ENCODE results near the gene CDK5.

DNA sequence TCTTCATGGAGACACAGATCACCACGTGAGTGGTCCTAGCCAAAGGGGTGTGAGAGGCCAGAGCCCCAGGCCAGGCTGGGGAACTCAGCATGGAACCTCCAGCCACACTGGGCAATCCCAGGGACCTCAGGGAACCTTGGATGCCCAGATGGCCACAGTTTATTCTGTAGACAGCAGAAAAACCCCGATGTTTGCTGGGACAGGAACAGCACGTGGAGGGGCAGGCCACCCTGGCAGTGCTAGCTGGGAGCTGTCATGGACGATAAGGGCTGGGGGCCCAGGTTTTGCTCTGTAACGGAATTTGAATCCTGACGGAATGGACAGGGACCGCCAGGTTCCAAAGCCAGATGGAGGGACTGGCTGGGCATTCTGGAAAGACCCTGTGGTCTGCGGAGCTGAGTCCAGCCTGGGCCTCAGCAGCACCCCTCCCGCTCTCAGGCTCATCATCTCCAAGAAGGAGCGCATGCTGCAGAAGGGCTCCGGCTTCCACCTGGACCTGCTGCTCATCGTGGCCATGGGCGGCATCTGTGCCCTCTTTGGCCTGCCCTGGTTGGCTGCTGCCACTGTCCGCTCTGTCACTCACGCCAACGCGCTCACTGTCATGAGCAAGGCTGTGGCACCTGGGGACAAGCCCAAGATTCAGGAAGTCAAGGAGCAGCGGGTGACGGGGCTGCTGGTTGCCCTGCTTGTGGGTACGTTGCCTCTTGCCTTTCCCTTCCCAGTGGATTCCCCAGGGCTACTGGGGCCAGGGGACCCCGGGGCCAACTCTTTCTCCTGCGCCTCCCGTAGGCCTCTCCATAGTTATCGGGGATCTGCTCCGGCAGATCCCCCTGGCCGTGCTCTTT, 17.3 kb upstream of the CDK5 start:
- TF ChIP-seq TAF1 (IDR thresholded peaks at IDR 0.05; ENCODE audit: low read depth) (no peak), EZH2 (IDR thresholded peaks at IDR 0.05; ENCODE audit: borderline replicate concordance, insufficient read depth, low read length, poor library complexity, severe bottlenecking) (no peak), EP300 (conservative IDR thresholded peaks at IDR 0.05; ENCODE audit: poor library complexity, severe bottlenecking) (no peak), POLR2AphosphoS5 (IDR thresholded peaks at IDR 0.05) (no peak), MXI1 (conservative IDR thresholded peaks at IDR 0.05; ENCODE audit: poor library complexity, severe bottlenecking) (no peak)
- TF ChIP-seq, protein P1, sequence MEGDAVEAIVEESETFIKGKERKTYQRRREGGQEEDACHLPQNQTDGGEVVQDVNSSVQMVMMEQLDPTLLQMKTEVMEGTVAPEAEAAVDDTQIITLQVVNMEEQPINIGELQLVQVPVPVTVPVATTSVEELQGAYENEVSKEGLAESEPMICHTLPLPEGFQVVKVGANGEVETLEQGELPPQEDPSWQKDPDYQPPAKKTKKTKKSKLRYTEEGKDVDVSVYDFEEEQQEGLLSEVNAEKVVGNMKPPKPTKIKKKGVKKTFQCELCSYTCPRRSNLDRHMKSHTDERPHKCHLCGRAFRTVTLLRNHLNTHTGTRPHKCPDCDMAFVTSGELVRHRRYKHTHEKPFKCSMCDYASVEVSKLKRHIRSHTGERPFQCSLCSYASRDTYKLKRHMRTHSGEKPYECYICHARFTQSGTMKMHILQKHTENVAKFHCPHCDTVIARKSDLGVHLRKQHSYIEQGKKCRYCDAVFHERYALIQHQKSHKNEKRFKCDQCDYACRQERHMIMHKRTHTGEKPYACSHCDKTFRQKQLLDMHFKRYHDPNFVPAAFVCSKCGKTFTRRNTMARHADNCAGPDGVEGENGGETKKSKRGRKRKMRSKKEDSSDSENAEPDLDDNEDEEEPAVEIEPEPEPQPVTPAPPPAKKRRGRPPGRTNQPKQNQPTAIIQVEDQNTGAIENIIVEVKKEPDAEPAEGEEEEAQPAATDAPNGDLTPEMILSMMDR (IDR thresholded peaks at IDR 0.05; ENCODE audit: poor library complexity, severe bottlenecking): no peak
